ENCODE data around the gene ACTRT2. TPM values are rescaled to one million over a fixed set of nuclear protein-coding genes. Genes with fewer than 3 reads are reported as not detected.

ACTRT2 gene
- total and polyA plus RNA-seq, 2 of the 8 experiments (the other 6 are each of a cell fraction or from before 2014, with no cell fraction given): not detected

DNA sequence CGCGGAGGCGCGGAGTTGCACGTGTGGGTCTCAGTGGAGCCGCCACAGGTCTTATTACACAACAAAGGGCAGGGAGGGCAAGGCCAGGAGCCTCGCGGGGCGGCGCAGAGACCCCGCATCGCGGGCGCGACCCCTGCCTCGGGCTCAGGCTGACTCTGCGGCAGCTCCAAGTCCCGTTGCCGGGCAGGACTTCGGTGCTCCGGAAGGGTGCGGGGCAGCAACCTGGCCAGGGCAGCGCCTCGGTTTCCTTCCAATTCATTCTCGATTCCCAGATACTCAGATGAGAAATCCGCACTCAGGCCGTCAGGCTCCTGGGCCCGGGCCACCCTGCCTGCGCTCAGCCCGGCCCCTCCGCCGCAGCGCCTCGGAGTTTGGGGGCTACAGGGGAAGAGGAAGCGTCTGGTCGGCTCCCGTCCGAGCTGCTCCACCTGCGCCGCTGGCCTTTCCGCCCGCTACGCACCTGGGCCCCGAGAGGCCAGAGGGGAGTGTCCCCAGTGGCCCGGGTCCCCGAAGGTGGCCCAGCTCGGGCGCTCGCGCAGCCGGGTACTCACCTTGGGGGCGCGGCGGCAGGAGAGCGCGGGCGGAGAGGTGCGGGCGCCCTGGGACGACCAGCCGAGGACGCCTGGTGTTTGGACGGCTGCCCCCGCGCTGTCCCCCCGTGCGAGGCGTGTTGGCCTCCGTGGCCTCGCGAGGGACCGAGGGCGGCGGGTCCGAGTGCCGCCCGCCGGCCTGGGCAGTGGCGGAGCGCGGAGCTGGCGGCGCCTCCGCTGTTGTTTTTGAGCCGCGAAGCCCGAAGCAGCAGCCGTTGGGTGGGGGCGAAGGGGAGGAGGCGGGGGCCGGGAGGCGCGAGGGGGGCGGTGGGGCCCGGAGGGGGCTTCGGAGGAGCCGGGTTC is 46.6 kb downstream of the ACTRT2 start:
- no peak overlapping the region for H3K4ac ChIP-seq (replicated peaks; ENCODE audit: insufficient read length, low read depth, low read length)
- TF ChIP-seq, protein P1, sequence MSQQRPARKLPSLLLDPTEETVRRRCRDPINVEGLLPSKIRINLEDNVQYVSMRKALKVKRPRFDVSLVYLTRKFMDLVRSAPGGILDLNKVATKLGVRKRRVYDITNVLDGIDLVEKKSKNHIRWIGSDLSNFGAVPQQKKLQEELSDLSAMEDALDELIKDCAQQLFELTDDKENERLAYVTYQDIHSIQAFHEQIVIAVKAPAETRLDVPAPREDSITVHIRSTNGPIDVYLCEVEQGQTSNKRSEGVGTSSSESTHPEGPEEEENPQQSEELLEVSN (IDR thresholded peaks at IDR 0.05): no peak
- no peak for TF ChIP-seq BRCA1 (IDR thresholded peaks at IDR 0.05; ENCODE audit: low read depth, low read length)
- TF ChIP-seq RNF2 (IDR thresholded peaks at IDR 0.05; ENCODE audit: borderline replicate concordance, low read depth, low read length, missing control alignments, poor library complexity, severe bottlenecking): peak; percentile 48
- peak; percentile 91 for TF ChIP-seq SUZ12 (IDR thresholded peaks at IDR 0.05; ENCODE audit: low read length)
- TF ChIP-seq EZH2 (IDR thresholded peaks at IDR 0.05; ENCODE audit: low read depth, low read length, severe bottlenecking): peak; percentile 95
- no peaks in the 10 kb centered on the region for H3K9me3 ChIP-seq (ENCODE audit: insufficient read depth in 2 of 2, low read depth in 1 of 2, low read length in 1 of 2)
- no peak overlapping the region for H3K14ac ChIP-seq (ENCODE audit: insufficient read length)
- H3K79me1 ChIP-seq (ENCODE audit: low read depth, low read length): no peaks in the 10 kb centered on the region
- H3K23ac ChIP-seq (ENCODE audit: insufficient read length): no peak overlapping the region
- H3K4me1 ChIP-seq (replicated peaks in 1 of 4; ENCODE audit: control insufficient read depth in 3 of 4, insufficient read depth in 4 of 4, low read length in 3 of 4): peaks cover 0 to 45% (median 29%) of the 10 kb centered on the region in 4 experiments; a peak in 6 of 7 replicates
- no peaks in the 10 kb centered on the region for H3K79me2 ChIP-seq (ENCODE audit: control insufficient read depth in 1 of 2, insufficient read depth in 2 of 2, low read length in 2 of 2)
- H2BK120ac ChIP-seq (replicated peaks; ENCODE audit: low read depth, low read length): no peak overlapping the region
- H3K18ac ChIP-seq (ENCODE audit: extremely low read depth, low read length): no peak overlapping the region; the same call in 1 of the 2 replicates
- peaks cover 0 to 13% (median 0%) of the 10 kb centered on the region in 4 experiments; a peak in 1 of 8 replicates for H3K36me3 ChIP-seq (ENCODE audit: control insufficient read depth in 2 of 4, insufficient read depth in 4 of 4, low read length in 3 of 4)
- H2BK5ac ChIP-seq (ENCODE audit: low read depth, low read length): no peak overlapping the region
- H4K5ac ChIP-seq (ENCODE audit: insufficient read length, low read depth, low read length): no peak overlapping the region
- 9% methylated on average over 33 of the region's 97 CpGs; no CpG with 5 or more reads in 1 of the 2 experiments for WGBS, 2 experiments (ENCODE audit: extremely low coverage in 1 of 2, insufficient coverage in 1 of 2, insufficient read length in 1 of 2, insufficient replicate concordance in 2 of 2, low coverage in 1 of 2, low lambda C conversion rate in 2 of 2, missing lambda C conversion rate in 1 of 2)
- H2BK12ac ChIP-seq (ENCODE audit: low read depth, low read length): no peak overlapping the region
- peaks cover 91 to 96% (median 92%) of the 10 kb centered on the region in 4 experiments for H3K27me3 ChIP-seq (replicated peaks in 1 of 4; ENCODE audit: control insufficient read depth in 3 of 4, extremely low read depth in 1 of 4, insufficient read depth in 3 of 4, low read length in 3 of 4)
- H2BK20ac ChIP-seq (ENCODE audit: low read length): no peak overlapping the region; the same call in 1 of the 2 replicates
- H3K4me3 ChIP-seq (ENCODE audit: extremely low read depth in 1 of 4, insufficient read depth in 2 of 4, low read depth in 3 of 4, low read length in 4 of 4): peak overlapping the region; percentile 12 to 62 (median 24); a peak in 6 of 8 replicates
- H2AK5ac ChIP-seq (ENCODE audit: low read depth, low read length): no peak overlapping the region
- peaks cover 6 to 20% of the 10 kb centered on the region in 2 experiments for H4K20me1 ChIP-seq (replicated peaks in 1 of 2; ENCODE audit: control insufficient read depth in 1 of 2, insufficient read depth in 2 of 2, low read length in 2 of 2)
- H2BK15ac ChIP-seq (ENCODE audit: low read length): no peak overlapping the region
- H2AFZ ChIP-seq (ENCODE audit: low read length): no peak overlapping the region
- no peak overlapping the region for H4K91ac ChIP-seq (replicated peaks; ENCODE audit: insufficient read length, low read length)
- H4K8ac ChIP-seq (ENCODE audit: extremely low read depth, insufficient read depth, low read length): peak overlapping the region; percentile 69; the same call in 1 of the 2 replicates
- DNase-seq (ENCODE audit: low read depth in 1 of 2, low spot score in 2 of 2): peak in 1 of 2 experiments; percentile 61
- H3K27ac ChIP-seq (ENCODE audit: low read depth, low read length): no peak overlapping the region
- peak overlapping the region; percentile 66 to 75 for H3K4me2 ChIP-seq (ENCODE audit: insufficient read depth in 1 of 2, low read depth in 2 of 2, low read length in 2 of 2)
- CTCF ChIA-PET (ENCODE audit: partially characterized antibody): interaction anchor here (0.7 to 3.3 kb wide), 6 partner anchors 10 to 215 kb away, joined by 3 to 32 read pairs (median 4); no protein-coding TSS in a partner anchor
- FAIRE-seq: no peak
- POLR2A ChIA-PET (ENCODE audit: partially characterized antibody): interaction anchor here (1.3 kb wide), 1 partner anchor 542 kb away, joined by 3 read pairs; the partner anchor contains the start of gene PANK4
- no peak overlapping the region for H3K9ac ChIP-seq (replicated peaks in 1 of 4; ENCODE audit: extremely low read depth in 1 of 4, low read depth in 3 of 4, low read length in 3 of 4)
- H3K23me2 ChIP-seq (ENCODE audit: low read depth, low read length): peaks cover 13% of the 10 kb centered on the region; the same call in 1 of the 2 replicates
- H3K56ac ChIP-seq (replicated peaks; ENCODE audit: insufficient read length, low read depth, low read length): no peak overlapping the region

Data from H1 (cell line).